Calu3 (cell line): ENCODE results near the gene DAW1. TPM values are rescaled to one million over a fixed set of nuclear protein-coding genes. Genes with fewer than 3 reads are reported as not detected.
A peak's percentile ranks its signal among the peaks of the same experiment; 100 is the strongest.

Source experiments
- BruUV-seq: library from RNA; stranded (reverse); fragments of 400-500 nt; replicated peaks from 2 replicates; lab custom pipeline; 2021; lab: Mats Ljungman, UMichigan
- CTCF ChIA-PET: fragments of 300-600 bp; sonication (Branson Sonifier 250); formaldehyde crosslinking; loops from one replicate; lab custom pipeline; 2022; ENCODE audit warnings: antibody characterized with exemption; lab: Charles Lee
- DNase-seq: peaks from one replicate; pipeline ENCODE4 v3.0.0; 2022
- H3K27ac Mint-ChIP-seq: one replicate; pipeline ENCODE4 v1.8.0; 2022; ENCODE audit warnings: mixed read lengths; ENCODE audit not compliant: unreplicated experiment
- H3K27me3 Mint-ChIP-seq: one replicate; pipeline ENCODE4 v1.8.0; 2022; ENCODE audit warnings: mixed read lengths; ENCODE audit not compliant: unreplicated experiment
- H3K36me3 Mint-ChIP-seq: one replicate; pipeline ENCODE4 v1.8.0; 2022; ENCODE audit warnings: mild to moderate bottlenecking, moderate library complexity, mixed read lengths; ENCODE audit not compliant: insufficient read depth, unreplicated experiment
- H3K4me1 Mint-ChIP-seq: one replicate; pipeline ENCODE4 v1.8.0; 2022; ENCODE audit warnings: mild to moderate bottlenecking, low read depth, mixed read lengths; ENCODE audit not compliant: unreplicated experiment
- H3K4me3 Mint-ChIP-seq: one replicate; pipeline ENCODE4 v1.8.0; 2022; ENCODE audit warnings: mild to moderate bottlenecking, low read depth, moderate library complexity, mixed read lengths; ENCODE audit not compliant: unreplicated experiment
- H3K9me3 Mint-ChIP-seq: one replicate; pipeline ENCODE4 v1.8.0; 2022; ENCODE audit warnings: low read depth, mixed read lengths; ENCODE audit not compliant: unreplicated experiment
- intact Hi-C: fragments of 100-400 bp; cut with micrococcal nuclease; formaldehyde crosslinking; loops from one replicate; pipeline ENCODE4 v1.10.0; 2022; ENCODE audit not compliant: unreplicated experiment
- total RNA-seq: library from RNA; stranded (reverse); gene quantifications from 2 replicates; pipeline ENCODE4 v1.2.3, GENCODE V29; 2022
- TF ChIP-seq, protein P1 (sequence below): fragments of 200-600 bp; IDR thresholded peaks from one replicate; pipeline ENCODE4 v1.8.0; 2022; ENCODE audit warnings: antibody characterized with exemption; ENCODE audit not compliant: unreplicated experiment

DAW1 gene
- total RNA-seq, 1 experiment from 2014 or later: 3.2 TPM

DNA sequence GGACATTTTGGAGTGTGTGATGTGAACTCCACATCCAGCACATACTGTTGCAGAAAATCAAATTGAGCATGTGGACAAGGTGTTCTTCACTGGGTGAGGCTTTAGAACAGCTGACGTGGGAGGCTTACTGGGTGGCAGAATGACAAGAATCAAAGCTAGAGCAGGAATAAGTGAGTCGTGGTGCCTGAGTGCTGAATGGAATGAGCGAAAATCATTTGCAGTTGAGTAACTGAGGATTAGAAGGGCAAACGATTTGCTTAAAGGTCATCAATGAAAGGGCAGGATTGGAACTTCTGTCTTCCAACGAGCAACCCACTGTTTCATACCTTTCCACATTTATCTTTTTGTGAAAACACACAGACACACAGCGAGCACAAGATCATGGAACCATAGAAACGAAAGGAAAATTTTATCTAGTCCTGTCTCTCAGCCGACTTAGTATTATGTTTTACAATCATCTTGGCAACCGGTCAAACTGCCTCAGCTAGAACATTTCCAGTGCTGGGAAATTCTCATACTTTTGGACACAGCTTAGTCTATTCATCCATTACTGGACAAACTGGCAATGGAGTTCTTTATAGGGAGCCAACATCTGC is 7.2 kb upstream of the DAW1 start:
- peak overlapping the region; percentile 19 for H3K27ac Mint-ChIP-seq
- BruUV-seq: no TSS peak
- DNase-seq: no peak
- CTCF ChIA-PET: interaction anchor here (0.6 kb wide), 1 partner anchor 1302 kb away, joined by 7 read pairs; no protein-coding TSS in a partner anchor
- H3K9me3 Mint-ChIP-seq: no peaks in the 10 kb centered on the region
- TF ChIP-seq, protein P1, sequence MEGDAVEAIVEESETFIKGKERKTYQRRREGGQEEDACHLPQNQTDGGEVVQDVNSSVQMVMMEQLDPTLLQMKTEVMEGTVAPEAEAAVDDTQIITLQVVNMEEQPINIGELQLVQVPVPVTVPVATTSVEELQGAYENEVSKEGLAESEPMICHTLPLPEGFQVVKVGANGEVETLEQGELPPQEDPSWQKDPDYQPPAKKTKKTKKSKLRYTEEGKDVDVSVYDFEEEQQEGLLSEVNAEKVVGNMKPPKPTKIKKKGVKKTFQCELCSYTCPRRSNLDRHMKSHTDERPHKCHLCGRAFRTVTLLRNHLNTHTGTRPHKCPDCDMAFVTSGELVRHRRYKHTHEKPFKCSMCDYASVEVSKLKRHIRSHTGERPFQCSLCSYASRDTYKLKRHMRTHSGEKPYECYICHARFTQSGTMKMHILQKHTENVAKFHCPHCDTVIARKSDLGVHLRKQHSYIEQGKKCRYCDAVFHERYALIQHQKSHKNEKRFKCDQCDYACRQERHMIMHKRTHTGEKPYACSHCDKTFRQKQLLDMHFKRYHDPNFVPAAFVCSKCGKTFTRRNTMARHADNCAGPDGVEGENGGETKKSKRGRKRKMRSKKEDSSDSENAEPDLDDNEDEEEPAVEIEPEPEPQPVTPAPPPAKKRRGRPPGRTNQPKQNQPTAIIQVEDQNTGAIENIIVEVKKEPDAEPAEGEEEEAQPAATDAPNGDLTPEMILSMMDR: no peak
- intact Hi-C loops: loop anchor here (5.0 kb wide), 1 partner anchor 457 kb away; no protein-coding TSS in a partner anchor
- H3K4me3 Mint-ChIP-seq: no peak overlapping the region
- H3K27me3 Mint-ChIP-seq: no peaks in the 10 kb centered on the region
- peaks cover 41% of the 10 kb centered on the region for H3K4me1 Mint-ChIP-seq
- H3K36me3 Mint-ChIP-seq: peaks cover 6% of the 10 kb centered on the region

DNA sequence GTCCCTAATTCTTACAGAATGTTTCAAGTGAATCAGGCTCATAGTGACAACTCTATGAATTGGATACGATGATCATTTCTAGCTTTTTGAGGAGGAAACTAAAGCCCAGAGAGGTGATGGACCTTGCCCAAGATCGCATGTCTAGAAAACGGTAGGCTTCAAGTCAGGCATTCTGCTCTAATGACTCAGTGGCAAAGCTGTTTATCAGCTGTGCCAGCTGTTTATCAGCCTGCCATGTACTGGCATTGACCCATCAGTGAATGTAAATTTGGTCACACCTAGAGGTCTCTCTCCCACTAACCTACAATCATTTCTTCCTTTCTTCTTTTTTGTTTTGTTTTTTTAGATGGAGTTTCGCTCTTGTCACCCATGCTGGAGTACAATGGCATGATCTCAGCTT is 6.1 kb upstream of the DAW1 start:
- DNase-seq: no peak
- H3K4me3 Mint-ChIP-seq: no peak overlapping the region
- peaks cover 6% of the 10 kb centered on the region for H3K36me3 Mint-ChIP-seq
- no peaks in the 10 kb centered on the region for H3K27me3 Mint-ChIP-seq
- peaks cover 46% of the 10 kb centered on the region for H3K4me1 Mint-ChIP-seq
- no peak overlapping the region for H3K27ac Mint-ChIP-seq
- no peaks in the 10 kb centered on the region for H3K9me3 Mint-ChIP-seq
- CTCF ChIA-PET: interaction anchor here (1.0 kb wide), 1 partner anchor 91 kb away, joined by 3 read pairs; no protein-coding TSS in a partner anchor
- TF ChIP-seq, protein P1: no peak
- no TSS peak for BruUV-seq
- intact Hi-C loops: no loop called here

DNA sequence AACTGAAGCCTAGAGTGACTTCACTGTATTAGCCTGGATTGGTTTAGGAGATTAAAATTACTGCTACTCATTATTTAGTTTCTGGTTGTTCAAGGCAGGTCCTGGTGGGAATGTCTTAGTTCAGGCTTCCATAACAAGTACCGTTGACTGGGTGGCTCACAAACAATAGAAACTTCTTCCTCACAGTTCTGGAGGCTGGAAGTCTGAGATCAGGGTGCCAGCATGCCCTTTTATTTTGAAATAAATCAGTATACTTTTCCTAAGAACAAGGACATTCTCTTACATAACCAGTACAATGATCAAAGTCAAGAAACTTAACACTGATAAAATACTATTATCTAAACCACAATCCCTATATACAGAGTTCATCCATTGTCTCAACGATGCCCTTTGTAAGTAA is 4.0 kb upstream of the DAW1 start:
- peaks cover 19% of the 10 kb centered on the region for H3K36me3 Mint-ChIP-seq
- H3K27me3 Mint-ChIP-seq: no peaks in the 10 kb centered on the region
- CTCF ChIA-PET: interaction anchor here (1.1 kb wide), 1 partner anchor 46 kb away, joined by 3 read pairs; no protein-coding TSS in a partner anchor
- H3K4me1 Mint-ChIP-seq: peaks cover 46% of the 10 kb centered on the region
- H3K4me3 Mint-ChIP-seq: no peak overlapping the region
- BruUV-seq: no TSS peak
- H3K9me3 Mint-ChIP-seq: no peaks in the 10 kb centered on the region
- TF ChIP-seq, protein P1: no peak
- H3K27ac Mint-ChIP-seq: no peak overlapping the region
- intact Hi-C loops: no loop called here
- no peak for DNase-seq

DNA sequence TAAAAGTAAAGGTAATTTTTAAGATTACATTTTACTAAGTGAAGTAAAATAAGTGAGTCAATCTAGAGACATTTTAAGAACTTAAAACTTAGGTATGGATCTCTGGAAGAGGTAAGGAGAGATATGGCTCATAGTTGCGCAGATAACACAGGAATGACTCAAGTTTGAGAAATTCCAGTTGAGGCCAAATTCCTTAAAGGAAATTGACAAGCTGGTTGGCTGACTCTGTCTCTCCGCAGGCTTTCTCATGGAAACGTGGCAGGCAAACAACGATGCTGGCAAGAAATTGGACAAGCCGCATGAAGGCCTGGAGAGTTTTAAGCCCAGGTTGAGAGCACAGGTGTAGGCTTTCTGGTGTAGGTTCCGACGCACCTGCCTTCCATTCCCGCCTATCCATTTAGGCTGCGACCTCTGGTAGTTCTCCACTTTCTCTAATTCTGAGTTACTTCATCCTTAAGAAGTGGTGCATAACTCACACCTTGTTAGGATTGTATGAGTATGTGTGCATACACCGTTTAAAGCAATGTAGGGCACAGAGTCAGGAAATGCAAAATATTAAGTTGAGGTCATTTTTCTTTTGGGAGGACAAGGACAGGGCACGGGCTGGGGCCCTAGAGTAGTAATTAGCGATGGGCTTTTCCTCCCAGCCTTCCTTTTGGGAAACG is 589 bp upstream of the DAW1 start:
- Mint-ChIP-seq H3K27ac (peak overlapping the region; percentile 96), H3K36me3 (peaks cover 22% of the 10 kb centered on the region), H3K9me3 (peaks cover 3% of the 10 kb centered on the region), H3K4me3 (peak overlapping the region; percentile 72), H3K4me1 (peaks cover 51% of the 10 kb centered on the region), H3K27me3 (no peaks in the 10 kb centered on the region)
- intact Hi-C loops: loop anchor here (2.0 kb wide), 1 partner anchor 52 kb away; no protein-coding TSS in a partner anchor
- TF ChIP-seq, protein P1: no peak
- BruUV-seq: TSS peak; percentile 90
- CTCF ChIA-PET: interaction anchor here (1.1 to 2.4 kb wide), 4 partner anchors 8 to 213 kb away, joined by 3 to 16 read pairs (median 4); no protein-coding TSS in a partner anchor
- peak; percentile 37 for DNase-seq
